ENCODE results near the gene VAT1L.

The VAT1L gene

DNA sequence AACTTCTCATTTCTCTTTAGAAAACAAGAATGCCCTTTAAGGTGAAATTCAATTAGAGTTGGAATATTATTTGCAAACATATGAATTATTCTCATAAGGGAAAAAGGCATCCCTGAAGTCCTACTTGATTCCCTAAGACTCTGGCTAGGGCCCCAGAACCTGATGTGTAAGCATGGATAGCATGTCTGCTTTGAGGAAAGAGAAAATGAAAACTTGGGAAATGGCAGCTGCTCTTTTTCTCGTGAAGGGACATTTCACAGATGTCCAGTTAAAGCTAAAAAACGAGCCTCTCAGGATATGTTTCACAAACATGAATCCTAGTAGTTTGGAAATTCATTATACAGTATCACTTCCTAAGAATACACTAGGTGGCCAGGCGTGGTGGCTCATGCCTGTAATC is 121.7 kb downstream of the VAT1L start:
- Histone ChIP-seq H3K9me3 (ENCODE audit: control insufficient read depth, low read length) (no peaks in the 10 kb centered on the region), H3K4me3 (ENCODE audit: low read length) (no peak overlapping the region), H3K4me1 (ENCODE audit: control insufficient read depth, insufficient read depth, low read length) (no peaks in the 10 kb centered on the region), H3K27me3 (ENCODE audit: control insufficient read depth, insufficient read depth, low read length) (no peaks in the 10 kb centered on the region), H3K36me3 (ENCODE audit: control insufficient read depth, insufficient read depth, low read length) (no peaks in the 10 kb centered on the region), H3K9ac (ENCODE audit: low read length) (no peak overlapping the region)

DNA sequence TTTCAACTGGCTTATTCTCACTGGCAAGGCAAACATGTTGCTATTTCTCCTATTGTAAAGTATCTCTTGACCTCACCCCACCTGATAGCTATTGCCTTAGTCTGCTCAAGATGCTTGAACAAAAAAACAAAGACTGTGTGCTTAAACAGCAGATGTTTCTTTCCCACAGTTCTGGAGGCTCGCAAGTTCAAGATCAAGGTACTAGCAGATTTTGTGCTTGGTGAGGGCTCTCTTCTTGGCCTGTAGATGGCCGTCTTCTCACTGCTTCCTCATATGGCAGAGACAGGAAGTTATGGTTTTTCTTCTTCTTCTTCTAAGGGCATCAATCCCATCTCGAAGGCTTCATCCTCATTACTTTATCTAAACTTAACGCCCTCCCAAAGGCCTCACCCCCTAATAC is 124.3 kb downstream of the VAT1L start:
- Histone ChIP-seq H3K9me3 (ENCODE audit: control insufficient read depth, low read length) (no peaks in the 10 kb centered on the region), H3K4me1 (ENCODE audit: control insufficient read depth, insufficient read depth, low read length) (no peaks in the 10 kb centered on the region), H3K36me3 (ENCODE audit: control insufficient read depth, insufficient read depth, low read length) (no peaks in the 10 kb centered on the region), H3K27me3 (ENCODE audit: control insufficient read depth, insufficient read depth, low read length) (no peaks in the 10 kb centered on the region), H3K9ac (ENCODE audit: low read length) (no peak overlapping the region), H3K4me3 (ENCODE audit: low read length) (no peak overlapping the region)

GRCh38 chr16:77913738-77914253 is 125.4 kb downstream of the VAT1L start:
- Histone ChIP-seq H3K9ac (ENCODE audit: low read length) (no peak overlapping the region), H3K9me3 (ENCODE audit: control insufficient read depth, low read length) (no peaks in the 10 kb centered on the region), H3K4me1 (ENCODE audit: control insufficient read depth, insufficient read depth, low read length) (peaks cover 6% of the 10 kb centered on the region), H3K4me3 (ENCODE audit: low read length) (no peak overlapping the region), H3K27me3 (ENCODE audit: control insufficient read depth, insufficient read depth, low read length) (no peaks in the 10 kb centered on the region), H3K36me3 (ENCODE audit: control insufficient read depth, insufficient read depth, low read length) (no peaks in the 10 kb centered on the region)

GRCh38 chr16:77916111-77916510 is 127.7 kb downstream of the VAT1L start:
- Histone ChIP-seq H3K36me3 (ENCODE audit: control insufficient read depth, insufficient read depth, low read length) (no peaks in the 10 kb centered on the region), H3K9ac (ENCODE audit: low read length) (no peak overlapping the region), H3K4me3 (ENCODE audit: low read length) (no peak overlapping the region), H3K9me3 (ENCODE audit: control insufficient read depth, low read length) (no peaks in the 10 kb centered on the region), H3K27me3 (ENCODE audit: control insufficient read depth, insufficient read depth, low read length) (no peaks in the 10 kb centered on the region), H3K4me1 (ENCODE audit: control insufficient read depth, insufficient read depth, low read length) (peaks cover 11% of the 10 kb centered on the region)

GRCh38 chr16:77917971-77918370 is 129.6 kb downstream of the VAT1L start:
- Histone ChIP-seq H3K27me3 (ENCODE audit: control insufficient read depth, insufficient read depth, low read length) (no peaks in the 10 kb centered on the region), H3K4me1 (ENCODE audit: control insufficient read depth, insufficient read depth, low read length) (peaks cover 11% of the 10 kb centered on the region), H3K9ac (ENCODE audit: low read length) (no peak overlapping the region), H3K4me3 (ENCODE audit: low read length) (no peak overlapping the region), H3K36me3 (ENCODE audit: control insufficient read depth, insufficient read depth, low read length) (no peaks in the 10 kb centered on the region), H3K9me3 (ENCODE audit: control insufficient read depth, low read length) (no peaks in the 10 kb centered on the region)

DNA sequence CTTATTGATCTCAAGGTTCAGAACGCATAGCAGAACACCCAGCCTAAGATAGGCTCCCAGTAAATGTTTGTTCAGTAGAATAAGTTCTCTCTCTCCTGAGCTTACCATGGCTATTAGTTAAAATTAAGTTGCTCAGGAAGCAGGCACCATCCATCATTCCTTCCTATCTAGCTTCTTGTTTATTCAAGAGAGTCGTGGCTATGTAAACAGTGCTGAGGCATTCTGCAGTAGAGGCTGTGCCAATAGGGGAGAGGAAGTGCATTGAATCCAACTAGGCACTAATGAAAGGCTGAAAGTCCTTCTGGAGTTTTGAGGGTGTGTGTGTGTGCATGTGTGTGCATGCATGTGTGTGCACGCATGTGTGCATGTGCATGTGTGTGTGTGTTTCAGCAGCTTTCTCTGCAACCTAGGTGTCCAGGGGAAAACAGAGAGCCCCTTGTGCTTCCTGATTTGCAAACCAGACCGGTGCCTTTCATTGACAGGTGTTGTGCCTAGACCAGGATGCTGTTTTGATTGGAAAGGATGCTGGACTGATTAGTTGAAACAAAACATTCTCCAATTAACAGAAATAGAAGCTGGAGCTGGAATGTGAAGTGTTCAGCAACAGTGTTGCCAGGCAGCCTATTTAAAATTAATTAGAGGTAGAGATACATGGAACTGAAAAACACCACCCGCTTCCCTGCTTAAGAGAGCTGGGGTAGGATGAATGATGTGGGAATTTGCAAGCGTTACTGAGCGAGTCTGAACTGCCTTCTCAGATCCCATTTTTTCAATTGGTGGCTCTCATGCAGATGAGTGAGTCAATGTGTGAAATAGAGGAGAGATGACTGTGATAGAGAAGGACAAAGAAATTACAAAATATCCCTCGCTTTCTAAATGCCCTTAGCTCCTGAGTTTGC is 130.7 kb downstream of the VAT1L start:
- Histone ChIP-seq H3K9ac (ENCODE audit: low read length) (no peak overlapping the region), H3K36me3 (ENCODE audit: control insufficient read depth, insufficient read depth, low read length) (no peaks in the 10 kb centered on the region), H3K4me3 (ENCODE audit: low read length) (no peak overlapping the region), H3K27me3 (ENCODE audit: control insufficient read depth, insufficient read depth, low read length) (no peaks in the 10 kb centered on the region), H3K4me1 (ENCODE audit: control insufficient read depth, insufficient read depth, low read length) (peaks cover 11% of the 10 kb centered on the region), H3K9me3 (ENCODE audit: control insufficient read depth, low read length) (no peaks in the 10 kb centered on the region)

- Histone ChIP-seq H3K4me1 (ENCODE audit: control insufficient read depth, insufficient read depth, low read length) (peaks cover 11% of the 10 kb centered on the region), H3K9ac (ENCODE audit: low read length) (no peak overlapping the region), H3K4me3 (ENCODE audit: low read length) (no peak overlapping the region), H3K9me3 (ENCODE audit: control insufficient read depth, low read length) (no peaks in the 10 kb centered on the region), H3K36me3 (ENCODE audit: control insufficient read depth, insufficient read depth, low read length) (no peaks in the 10 kb centered on the region), H3K27me3 (ENCODE audit: control insufficient read depth, insufficient read depth, low read length) (no peaks in the 10 kb centered on the region)
Observed at GRCh38 chr16:77919761-77920415, 131.5 kb downstream of the VAT1L start.

DNA sequence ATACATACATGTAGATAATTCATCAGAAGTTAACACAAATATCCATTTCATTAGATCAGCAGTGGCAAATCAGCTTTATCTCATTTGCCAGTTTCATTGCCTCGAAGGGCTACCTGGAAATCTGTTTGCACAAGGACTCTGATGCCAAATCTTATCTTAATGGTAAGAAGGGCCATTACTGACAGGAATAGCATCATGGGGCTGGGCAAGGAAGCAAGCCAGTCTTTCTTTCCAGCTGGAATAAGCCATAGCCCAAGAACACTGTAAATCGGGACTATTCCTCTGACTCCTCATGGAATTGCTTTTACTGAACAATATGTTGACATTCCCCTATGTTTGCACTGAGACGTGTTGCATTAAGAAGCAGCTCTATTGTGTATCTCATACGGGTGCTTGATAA is 132.6 kb downstream of the VAT1L start:
- Histone ChIP-seq H3K9ac (ENCODE audit: low read length) (no peak overlapping the region), H3K4me3 (ENCODE audit: low read length) (no peak overlapping the region), H3K27me3 (ENCODE audit: control insufficient read depth, insufficient read depth, low read length) (no peaks in the 10 kb centered on the region)

GRCh38 chr16:77922228-77922754 is 133.9 kb downstream of the VAT1L start:
- H3K36me3 ChIP-seq (ENCODE audit: control insufficient read depth, insufficient read depth, low read length): no peaks in the 10 kb centered on the region
- H3K27me3 ChIP-seq (ENCODE audit: control insufficient read depth, insufficient read depth, low read length): no peaks in the 10 kb centered on the region
- no peak overlapping the region for H3K9ac ChIP-seq (ENCODE audit: low read length)

More for the DNA sequence above, 132.6 kb downstream of the VAT1L start:
- Histone ChIP-seq H3K36me3 (ENCODE audit: control insufficient read depth, insufficient read depth, low read length) (no peaks in the 10 kb centered on the region), H3K4me1 (ENCODE audit: control insufficient read depth, insufficient read depth, low read length) (peaks cover 11% of the 10 kb centered on the region), H3K9me3 (ENCODE audit: control insufficient read depth, low read length) (no peaks in the 10 kb centered on the region)

DNA sequence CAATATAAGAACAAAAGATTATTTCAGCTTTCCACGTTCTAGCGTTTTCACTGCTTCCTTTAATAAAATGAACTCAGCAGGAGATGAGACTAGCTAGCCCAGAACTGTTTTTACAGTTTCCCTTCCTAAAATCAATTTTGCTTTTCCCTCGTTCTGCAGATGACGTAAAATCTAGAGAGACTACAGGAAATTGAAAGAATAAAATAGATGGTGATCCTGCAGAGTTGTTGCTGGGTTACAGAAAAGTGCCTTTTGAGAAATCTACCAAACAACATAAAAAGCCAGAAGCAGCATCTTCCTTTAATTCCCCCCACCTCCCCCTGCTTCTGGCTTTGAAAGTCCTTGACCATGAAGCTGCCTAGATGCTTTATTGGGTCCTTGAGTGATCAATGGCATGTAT is 137.2 kb downstream of the VAT1L start:
- H3K9me3 ChIP-seq (ENCODE audit: control insufficient read depth, low read length): no peaks in the 10 kb centered on the region
- no peak overlapping the region for H3K4me3 ChIP-seq (ENCODE audit: low read length)
- no peaks in the 10 kb centered on the region for H3K4me1 ChIP-seq (ENCODE audit: control insufficient read depth, insufficient read depth, low read length)
- H3K36me3 ChIP-seq (ENCODE audit: control insufficient read depth, insufficient read depth, low read length): no peaks in the 10 kb centered on the region
- H3K9ac ChIP-seq (ENCODE audit: low read length): no peak overlapping the region
- H3K27me3 ChIP-seq (ENCODE audit: control insufficient read depth, insufficient read depth, low read length): no peaks in the 10 kb centered on the region

More at GRCh38 chr16:77922228-77922754, 133.9 kb downstream of the VAT1L start:
- Histone ChIP-seq H3K9me3 (ENCODE audit: control insufficient read depth, low read length) (no peaks in the 10 kb centered on the region), H3K4me1 (ENCODE audit: control insufficient read depth, insufficient read depth, low read length) (peaks cover 11% of the 10 kb centered on the region), H3K4me3 (ENCODE audit: low read length) (no peak overlapping the region)

DNA sequence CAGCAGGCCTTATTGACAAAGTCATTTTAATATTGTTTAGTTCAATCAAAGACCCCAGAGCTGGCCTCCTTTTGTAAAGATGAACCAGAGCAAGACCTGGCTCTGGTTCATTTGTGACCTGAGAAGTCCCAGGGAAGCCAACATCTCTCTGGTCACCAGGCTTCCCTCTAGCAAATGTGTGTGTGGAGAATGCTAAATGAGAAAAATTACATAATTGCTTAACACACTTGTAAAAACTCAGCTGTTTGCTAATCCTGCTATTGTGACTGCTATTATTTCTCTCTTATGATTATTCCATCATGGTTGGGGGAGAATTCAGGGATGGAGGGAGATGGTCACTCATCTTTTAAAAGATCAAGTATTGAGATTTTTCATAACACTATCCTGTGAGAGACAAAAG is 139.7 kb downstream of the VAT1L start:
- Histone ChIP-seq H3K36me3 (ENCODE audit: control insufficient read depth, insufficient read depth, low read length) (no peaks in the 10 kb centered on the region), H3K9ac (ENCODE audit: low read length) (no peak overlapping the region), H3K4me1 (ENCODE audit: control insufficient read depth, insufficient read depth, low read length) (no peaks in the 10 kb centered on the region), H3K4me3 (ENCODE audit: low read length) (no peak overlapping the region), H3K9me3 (ENCODE audit: control insufficient read depth, low read length) (no peaks in the 10 kb centered on the region), H3K27me3 (ENCODE audit: control insufficient read depth, insufficient read depth, low read length) (no peaks in the 10 kb centered on the region)

DNA sequence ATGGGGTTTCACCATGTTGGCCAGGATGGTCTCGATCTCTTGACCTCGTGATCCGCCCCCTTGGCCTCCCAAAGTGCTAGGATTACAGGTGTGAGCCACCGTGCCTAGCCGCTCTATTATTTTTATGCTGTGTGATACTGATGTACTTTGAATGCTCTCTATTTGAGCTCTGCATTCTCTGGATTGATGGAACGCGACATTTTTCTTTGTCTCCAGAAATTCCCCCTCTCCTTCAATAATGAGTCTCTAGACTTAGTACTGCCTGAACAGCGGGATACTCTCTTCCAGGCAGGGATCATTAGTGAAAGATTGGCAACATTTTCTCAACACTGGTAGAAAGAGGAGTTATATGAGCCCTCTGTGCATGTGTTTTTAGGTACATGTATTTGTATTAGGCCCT is 140.6 kb downstream of the VAT1L start:
- no peaks in the 10 kb centered on the region for H3K4me1 ChIP-seq (ENCODE audit: control insufficient read depth, insufficient read depth, low read length)
- H3K36me3 ChIP-seq (ENCODE audit: control insufficient read depth, insufficient read depth, low read length): no peaks in the 10 kb centered on the region
- H3K27me3 ChIP-seq (ENCODE audit: control insufficient read depth, insufficient read depth, low read length): no peaks in the 10 kb centered on the region
- no peak overlapping the region for H3K4me3 ChIP-seq (ENCODE audit: low read length)
- H3K9me3 ChIP-seq (ENCODE audit: control insufficient read depth, low read length): no peaks in the 10 kb centered on the region
- no peak overlapping the region for H3K9ac ChIP-seq (ENCODE audit: low read length)
